Measurements from ENCODE around the gene PARS2.

The PARS2 gene

GRCh38 chr1:54768093-54768492, 3.8 kb upstream of the PARS2 start:
- peak in 1 of 2 experiments; percentile 5 for DNase-seq

- no peak for DNase-seq
Measured at GRCh38 chr1:54767526-54767925, 3.2 kb upstream of the PARS2 start.

GRCh38 chr1:54766726-54767125, 2.4 kb upstream of the PARS2 start:
- no peak for DNase-seq

GRCh38 chr1:54764922-54765561, 719 bp upstream of the PARS2 start:
- DNase-seq, result no peak

- no peak for DNase-seq
Measured at GRCh38 chr1:54763816-54764132, 549 bp downstream of the PARS2 start.

- DNase-seq, result no peak
Measured at GRCh38 chr1:54758678-54759348, 5.5 kb downstream of the PARS2 start.

- DNase-seq, result no peak
Measured at GRCh38 chr1:54757833-54758232, 6.5 kb downstream of the PARS2 start.

- no peak for DNase-seq
Measured at GRCh38 chr1:54754486-54755285, 9.6 kb downstream of the PARS2 start.

- no peak for DNase-seq
Measured at GRCh38 chr1:54754045-54754444, 10.3 kb downstream of the PARS2 start.

GRCh38 chr1:54751426-54751825, 12.9 kb downstream of the PARS2 start:
- DNase-seq, result no peak

GRCh38 chr1:54750596-54750995, 13.7 kb downstream of the PARS2 start:
- no peak for DNase-seq

- DNase-seq, result no peak
Measured at GRCh38 chr1:54748094-54748835, 16.1 kb downstream of the PARS2 start.

- DNase-seq, result no peak
Measured at GRCh38 chr1:54745864-54746263, 18.5 kb downstream of the PARS2 start.

GRCh38 chr1:54745274-54745673, 19.0 kb downstream of the PARS2 start:
- no peak for DNase-seq

- no peak for DNase-seq
Measured at GRCh38 chr1:54744696-54745095, 19.6 kb downstream of the PARS2 start.

- no peak for DNase-seq
Measured at GRCh38 chr1:54743416-54744226, 20.7 kb downstream of the PARS2 start.

- DNase-seq, result no peak
Measured at GRCh38 chr1:54742282-54742681, 22.0 kb downstream of the PARS2 start.

- no peak for DNase-seq
Measured at GRCh38 chr1:54741531-54741930, 22.8 kb downstream of the PARS2 start.

GRCh38 chr1:54738244-54738643, 26.1 kb downstream of the PARS2 start:
- DNase-seq, result no peak

- DNase-seq, result no peak
Measured at GRCh38 chr1:54736685-54737084, 27.6 kb downstream of the PARS2 start.

GRCh38 chr1:54728027-54728426, 36.3 kb downstream of the PARS2 start:
- no peak for DNase-seq

GRCh38 chr1:54724771-54725170, 39.6 kb downstream of the PARS2 start:
- DNase-seq, result no peak

GRCh38 chr1:54723985-54724384, 40.3 kb downstream of the PARS2 start:
- no peak for DNase-seq

Data from NCI-H524 (cell line).